WERI-Rb-1 (cell line): ENCODE measurements around the gene SORCS2.
A peak's percentile ranks its signal among the peaks of the same experiment; 100 is the strongest.

ENCODE experiments used
- DNase-seq: peaks from one replicate; pipeline ENCODE4 v3.0.0-alpha.2; 2020
- H3K27ac ChIP-seq: fragments of 250-450 bp; sonication (Bioruptor Pico); 2 replicates; pipeline ENCODE4 v1.5.1; 2020; ENCODE audit warnings: mild to moderate bottlenecking, moderate library complexity
- H3K27me3 ChIP-seq: fragments of 250-450 bp; sonication (Bioruptor Pico); 2 replicates; pipeline ENCODE4 v1.5.1; 2021; ENCODE audit warnings: mild to moderate bottlenecking, low read depth, moderate library complexity; ENCODE audit not compliant: insufficient read depth, severe bottlenecking
- H3K36me3 ChIP-seq: fragments of 250-450 bp; sonication (Bioruptor Pico); 2 replicates; pipeline ENCODE4 v1.5.1; 2020; ENCODE audit warnings: mild to moderate bottlenecking, moderate library complexity
- H3K4me3 ChIP-seq: 2 replicates; pipeline ENCODE4 v1.5.1; 2011; ENCODE audit warnings: low read depth, mild to moderate bottlenecking, control low read depth, low read length
- H3K9me3 ChIP-seq: fragments of 250-450 bp; sonication (Bioruptor Pico); 2 replicates; pipeline ENCODE4 v1.5.1; 2021; ENCODE audit warnings: mild to moderate bottlenecking, moderate library complexity; ENCODE audit not compliant: severe bottlenecking
- TF ChIP-seq, protein P1 (sequence below): IDR thresholded peaks from 2 replicates; pipeline ENCODE4 v1.5.1; 2011; ENCODE audit warnings: low read depth, mild to moderate bottlenecking, control low read depth, inconsistent platforms, low read length

The SORCS2 gene

DNA sequence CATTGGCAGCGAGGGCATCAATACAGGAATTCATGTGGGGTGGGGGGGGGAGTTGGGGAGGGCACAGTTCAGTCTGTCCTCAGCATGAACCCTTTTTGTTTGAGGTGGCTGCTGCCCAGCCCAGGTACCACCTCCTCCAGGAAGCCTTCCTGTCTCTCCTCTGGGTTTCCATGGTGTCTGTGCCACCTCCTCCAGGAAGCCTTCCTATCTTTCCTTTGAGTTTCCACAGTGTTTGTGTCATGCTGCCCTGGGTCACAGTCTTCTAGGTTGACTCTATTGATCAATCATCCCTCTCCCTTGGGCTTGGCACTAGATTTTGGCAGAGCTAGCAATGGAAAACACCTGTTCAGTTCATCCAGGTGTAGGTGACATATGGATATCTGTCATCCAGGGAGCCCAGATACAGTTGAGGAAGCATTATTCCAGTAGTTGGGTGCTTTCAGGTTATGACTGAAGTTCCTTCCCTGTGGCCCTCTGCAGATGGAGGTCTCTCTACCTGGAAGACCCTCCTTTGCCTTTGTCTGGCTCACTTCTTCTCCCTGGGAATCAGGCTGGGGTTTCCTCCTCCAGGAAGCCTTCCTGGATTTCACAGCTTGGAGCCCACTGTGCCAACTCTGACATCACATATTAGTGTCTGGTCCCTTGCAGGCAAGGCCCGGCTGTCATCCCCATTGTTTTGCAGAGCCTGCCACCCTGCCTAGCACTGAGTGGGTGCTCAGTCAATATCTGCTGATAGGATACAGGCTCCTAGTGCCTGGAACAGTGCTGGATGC, 96.6 kb downstream of the SORCS2 start:
- Histone ChIP-seq H3K27me3 (no peaks in the 10 kb centered on the region), H3K36me3 (peaks cover 28% of the 10 kb centered on the region), H3K27ac (no peak overlapping the region), H3K9me3 (no peaks in the 10 kb centered on the region), H3K4me3 (no peak overlapping the region)
- TF ChIP-seq, protein P1, sequence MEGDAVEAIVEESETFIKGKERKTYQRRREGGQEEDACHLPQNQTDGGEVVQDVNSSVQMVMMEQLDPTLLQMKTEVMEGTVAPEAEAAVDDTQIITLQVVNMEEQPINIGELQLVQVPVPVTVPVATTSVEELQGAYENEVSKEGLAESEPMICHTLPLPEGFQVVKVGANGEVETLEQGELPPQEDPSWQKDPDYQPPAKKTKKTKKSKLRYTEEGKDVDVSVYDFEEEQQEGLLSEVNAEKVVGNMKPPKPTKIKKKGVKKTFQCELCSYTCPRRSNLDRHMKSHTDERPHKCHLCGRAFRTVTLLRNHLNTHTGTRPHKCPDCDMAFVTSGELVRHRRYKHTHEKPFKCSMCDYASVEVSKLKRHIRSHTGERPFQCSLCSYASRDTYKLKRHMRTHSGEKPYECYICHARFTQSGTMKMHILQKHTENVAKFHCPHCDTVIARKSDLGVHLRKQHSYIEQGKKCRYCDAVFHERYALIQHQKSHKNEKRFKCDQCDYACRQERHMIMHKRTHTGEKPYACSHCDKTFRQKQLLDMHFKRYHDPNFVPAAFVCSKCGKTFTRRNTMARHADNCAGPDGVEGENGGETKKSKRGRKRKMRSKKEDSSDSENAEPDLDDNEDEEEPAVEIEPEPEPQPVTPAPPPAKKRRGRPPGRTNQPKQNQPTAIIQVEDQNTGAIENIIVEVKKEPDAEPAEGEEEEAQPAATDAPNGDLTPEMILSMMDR, result no peak
- no peak for DNase-seq

DNA sequence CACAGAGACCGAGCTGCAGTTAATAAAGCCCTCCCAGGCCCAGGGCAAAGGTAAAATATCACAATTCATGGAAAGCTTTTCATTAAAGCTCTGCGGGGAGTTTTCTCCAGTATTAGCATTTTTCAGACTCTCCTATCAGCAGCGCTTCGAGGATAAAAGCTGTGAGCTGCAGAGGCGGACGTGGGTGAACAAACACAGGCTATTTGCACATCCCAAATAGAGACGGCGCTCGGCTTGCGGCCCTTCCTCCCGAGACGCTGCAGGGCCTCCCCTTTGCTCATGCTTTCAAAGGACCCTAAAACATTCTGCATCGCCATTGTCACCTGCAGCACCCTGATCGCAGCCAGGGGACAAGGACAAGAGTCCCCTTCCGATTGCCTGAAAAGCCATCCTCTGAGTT, 97.3 kb downstream of the SORCS2 start:
- Histone ChIP-seq H3K27me3 (no peaks in the 10 kb centered on the region), H3K9me3 (no peaks in the 10 kb centered on the region), H3K27ac (no peak overlapping the region), H3K36me3 (peaks cover 22% of the 10 kb centered on the region), H3K4me3 (no peak overlapping the region)
- TF ChIP-seq, protein P1, result no peak
- DNase-seq, result no peak

DNA sequence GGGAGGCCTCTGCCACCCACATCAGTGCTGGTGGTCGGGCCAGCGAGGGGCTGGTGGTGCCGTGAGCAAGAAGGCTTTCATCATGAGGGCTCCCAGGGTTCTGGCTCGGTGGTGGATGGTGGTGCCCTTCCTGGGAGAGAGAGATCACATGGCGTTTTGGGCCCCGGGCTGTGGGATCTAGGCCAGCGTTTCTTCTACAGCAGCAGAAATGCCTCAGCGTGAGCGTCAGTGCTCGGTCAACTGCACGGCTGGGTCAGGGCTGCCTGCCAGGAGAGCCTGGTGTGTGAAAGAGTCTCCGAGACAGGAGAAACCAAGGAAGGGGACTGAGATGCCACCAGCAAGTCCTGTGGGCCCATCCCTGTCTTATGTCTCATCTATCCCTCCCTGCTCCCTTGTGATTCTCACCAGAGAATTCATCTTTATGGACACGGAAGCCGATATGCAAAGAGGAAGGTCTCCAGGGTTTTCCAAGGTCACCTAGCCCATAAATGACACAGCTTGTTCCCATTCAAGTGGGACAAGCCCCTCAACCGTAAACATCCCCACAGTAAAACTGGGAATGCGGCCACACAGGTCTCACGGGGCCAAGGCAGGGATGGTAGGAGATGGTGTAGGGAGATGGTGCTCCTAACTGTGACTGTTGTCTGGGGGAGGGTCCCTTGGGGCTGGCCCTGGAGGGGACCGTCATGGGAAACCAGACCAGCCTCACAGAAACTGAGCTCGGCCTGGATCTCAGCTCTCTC, 99.2 kb downstream of the SORCS2 start:
- H3K27ac ChIP-seq, result 0 out of 2 replicates have a peak overlapping the region, but pooled peaks have one; percentile 14
- no peak for DNase-seq
- no peaks in the 10 kb centered on the region for H3K9me3 ChIP-seq
- peaks cover 18% of the 10 kb centered on the region for H3K36me3 ChIP-seq
- TF ChIP-seq, protein P1, result no peak
- no peaks in the 10 kb centered on the region for H3K27me3 ChIP-seq
- no peak overlapping the region for H3K4me3 ChIP-seq

DNA sequence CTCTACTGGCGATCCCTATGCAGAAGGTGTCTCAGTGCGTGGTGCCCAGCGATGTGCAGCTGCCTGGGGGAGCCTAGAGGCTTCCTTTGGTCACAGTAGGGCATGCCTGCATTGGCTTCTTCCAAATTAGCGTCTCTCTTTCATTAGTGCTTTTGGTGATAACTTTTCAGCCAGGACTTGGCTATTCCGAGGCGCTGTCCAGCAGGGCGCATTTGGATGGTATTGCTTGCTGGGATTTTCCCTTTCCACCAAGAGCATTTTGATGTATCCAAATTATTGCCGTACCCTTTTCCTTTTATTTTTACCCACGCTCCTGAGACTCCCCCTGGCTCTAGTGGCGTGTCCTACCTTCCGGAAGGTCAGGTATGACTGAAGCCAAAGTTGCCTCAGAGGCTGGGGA, 101.4 kb downstream of the SORCS2 start:
- no peak for DNase-seq
- no peaks in the 10 kb centered on the region for H3K9me3 ChIP-seq
- TF ChIP-seq, protein P1, result no peak
- no peak overlapping the region for H3K27ac ChIP-seq
- H3K4me3 ChIP-seq, result no peak overlapping the region
- no peaks in the 10 kb centered on the region for H3K27me3 ChIP-seq
- H3K36me3 ChIP-seq, result peaks cover 21% of the 10 kb centered on the region

DNA sequence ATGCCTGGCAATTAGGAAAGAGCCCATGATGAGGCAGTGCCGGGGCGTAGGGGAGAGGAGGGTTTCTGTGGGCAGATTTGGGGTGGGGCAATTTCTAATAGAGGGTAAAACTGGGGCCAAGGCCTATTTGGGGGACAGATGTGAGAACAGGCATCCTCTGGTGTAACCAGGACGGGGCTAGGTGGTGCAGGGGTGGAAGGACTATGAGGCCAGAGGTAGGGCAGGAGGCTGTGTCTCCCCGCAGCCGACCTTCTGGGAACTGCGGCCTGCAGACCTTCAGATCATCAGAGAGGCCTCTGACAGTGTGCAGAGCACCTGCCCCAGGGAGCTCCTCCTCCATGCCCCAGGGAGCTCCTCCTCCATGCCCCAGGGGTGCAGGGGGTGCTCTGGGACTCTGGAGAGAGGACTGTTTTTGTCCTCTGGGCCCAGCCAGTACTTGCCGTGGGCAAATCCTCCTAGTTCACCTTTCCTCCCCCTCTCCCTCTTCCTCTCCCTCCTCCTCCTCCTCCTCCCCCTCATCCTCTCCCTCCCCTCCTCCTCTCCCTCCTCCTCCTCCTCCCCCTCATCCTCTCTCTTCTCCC, 101.9 kb downstream of the SORCS2 start:
- Histone ChIP-seq H3K27me3 (no peaks in the 10 kb centered on the region), H3K27ac (no peak overlapping the region), H3K9me3 (no peaks in the 10 kb centered on the region), H3K4me3 (no peak overlapping the region), H3K36me3 (peaks cover 21% of the 10 kb centered on the region)
- TF ChIP-seq, protein P1, result no peak
- DNase-seq, result no peak
